Activated naive CD8-positive, alpha-beta T cell treated with anti-CD3 and anti-CD28 coated beads for 36 hours (primary cell): ENCODE measurements around the gene RNF157. TPM values are rescaled to one million over a fixed set of nuclear protein-coding genes. Genes with fewer than 3 reads are reported as not detected.

Source experiments
- DNase-seq: peaks from one replicate; pipeline ENCODE4 v3.0.0; 2021
- H3K27ac Mint-ChIP-seq: one replicate; pipeline ENCODE4 v1.8.0; 2022; ENCODE audit warnings: mild to moderate bottlenecking, moderate library complexity, mixed read lengths
- H3K27me3 Mint-ChIP-seq: one replicate; pipeline ENCODE4 v1.8.0; 2022; ENCODE audit warnings: mild to moderate bottlenecking, mixed read lengths
- H3K36me3 Mint-ChIP-seq: one replicate; pipeline ENCODE4 v1.8.0; 2021; ENCODE audit warnings: mild to moderate bottlenecking, mixed read lengths
- H3K4me1 Mint-ChIP-seq: one replicate; pipeline ENCODE4 v1.8.0; 2021; ENCODE audit warnings: mixed read lengths
- H3K4me3 Mint-ChIP-seq: one replicate; pipeline ENCODE4 v1.8.0; 2022; ENCODE audit warnings: mild to moderate bottlenecking, moderate library complexity, mixed read lengths
- H3K9me3 Mint-ChIP-seq: one replicate; pipeline ENCODE4 v1.8.0; 2022; ENCODE audit warnings: mixed read lengths
- total RNA-seq, 2 experiments: library from RNA; stranded (reverse); gene quantifications; one replicate each; pipeline ENCODE4 v1.2.3, GENCODE V29; 2021

Gene RNF157
- total RNA-seq = 10 to 100 TPM; 30.4 to 34.7 TPM

DNA sequence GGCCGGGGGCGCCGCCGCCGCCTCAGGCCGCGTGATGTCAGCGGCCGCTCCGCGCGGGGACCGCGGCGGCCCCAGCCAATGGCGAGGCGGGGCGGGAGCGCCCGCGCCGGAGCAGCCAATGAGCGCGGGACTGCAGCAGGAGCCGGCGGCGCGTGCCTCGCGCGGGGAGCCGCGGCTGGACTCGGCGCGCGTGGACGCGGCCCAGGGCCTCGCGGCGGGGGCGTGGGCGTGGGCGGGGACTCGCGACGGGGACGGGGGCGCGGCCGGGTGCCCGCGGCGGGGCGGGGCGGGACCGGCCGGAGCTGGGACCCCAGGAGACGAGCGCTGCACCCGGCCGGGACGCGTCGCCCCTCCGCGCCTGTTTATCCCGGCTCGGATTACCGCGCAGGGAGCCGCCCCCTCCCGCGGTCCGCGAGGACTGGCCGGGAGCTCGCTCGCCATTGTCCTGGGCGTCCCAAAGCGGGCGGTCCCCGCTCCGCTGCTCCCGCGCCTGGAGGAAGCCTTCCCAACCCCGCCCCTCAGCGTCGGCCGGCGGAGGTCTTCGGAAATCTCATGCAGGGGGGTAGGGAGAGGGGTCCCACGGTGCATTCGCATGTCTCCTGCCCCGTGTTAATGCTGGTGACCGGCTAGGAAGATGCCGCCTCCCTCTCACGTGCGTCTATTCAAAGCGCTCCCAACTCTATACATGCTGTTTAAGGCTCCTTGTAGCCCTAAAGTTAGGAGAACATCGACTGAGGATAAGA lies at the start of gene RNF157:
TSS of gene RNF157 (minus strand) at position 33 of the 743 bp plus-strand sequence. CDS start 253 bp downstream, outside the sequence.
- peaks cover 18% of the 10 kb centered on the region for H3K36me3 Mint-ChIP-seq
- H3K9me3 Mint-ChIP-seq = peaks cover 3% of the 10 kb centered on the region
- DNase-seq = peak; percentile 74
- peak within 1 kb of the TSS; percentile 86 for H3K4me3 Mint-ChIP-seq
- H3K4me1 Mint-ChIP-seq = peaks cover 52% of the 10 kb centered on the region
- H3K27ac Mint-ChIP-seq = peak within 1 kb of the TSS; percentile 88
- H3K27me3 Mint-ChIP-seq = no peaks in the 10 kb centered on the region

DNA sequence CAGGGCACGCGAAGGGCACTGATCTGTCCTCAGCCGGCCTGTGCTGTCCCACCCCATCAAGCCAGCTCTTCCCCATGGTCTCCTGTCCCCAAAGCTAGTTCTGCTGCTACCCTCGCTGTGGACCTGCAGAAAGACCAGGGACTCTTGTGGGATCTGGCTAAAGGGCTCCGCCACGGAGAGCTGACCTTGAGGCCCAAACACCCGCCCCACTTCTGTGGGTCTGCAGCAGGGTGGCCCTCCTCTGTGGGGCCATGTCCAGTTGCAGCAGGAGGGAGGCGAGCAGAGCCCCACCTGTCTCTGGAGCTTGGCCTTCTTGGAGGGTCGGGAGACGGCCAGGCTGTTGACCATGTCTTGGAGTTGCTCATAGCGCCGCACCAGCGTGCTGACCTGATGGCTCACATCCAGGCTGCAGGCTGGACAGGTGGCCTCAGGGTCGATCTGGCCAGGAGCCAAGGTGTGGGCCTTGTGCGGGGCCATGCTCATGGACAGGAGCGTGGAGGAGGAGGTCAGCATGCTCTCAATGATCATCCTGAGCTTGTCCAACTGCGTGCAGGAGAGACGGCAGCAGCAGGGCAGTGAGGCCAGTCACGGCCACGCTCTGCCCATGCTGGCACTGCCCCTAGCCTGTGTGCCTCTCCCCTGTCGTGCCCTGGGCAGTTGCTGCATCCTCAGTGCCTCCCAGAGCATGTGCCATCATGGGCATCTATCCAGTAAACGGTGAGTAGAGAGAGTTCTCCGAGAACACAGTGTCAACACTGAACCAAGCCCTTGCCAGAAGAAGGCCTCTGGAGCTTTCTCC lies 41.5 kb upstream of the RNF157 start:
- Mint-ChIP-seq H3K4me1 (peaks cover 4% of the 10 kb centered on the region), H3K27ac (no peak overlapping the region), H3K36me3 (no peaks in the 10 kb centered on the region), H3K27me3 (no peaks in the 10 kb centered on the region), H3K4me3 (no peak overlapping the region), H3K9me3 (no peaks in the 10 kb centered on the region)
- DNase-seq = no peak

DNA sequence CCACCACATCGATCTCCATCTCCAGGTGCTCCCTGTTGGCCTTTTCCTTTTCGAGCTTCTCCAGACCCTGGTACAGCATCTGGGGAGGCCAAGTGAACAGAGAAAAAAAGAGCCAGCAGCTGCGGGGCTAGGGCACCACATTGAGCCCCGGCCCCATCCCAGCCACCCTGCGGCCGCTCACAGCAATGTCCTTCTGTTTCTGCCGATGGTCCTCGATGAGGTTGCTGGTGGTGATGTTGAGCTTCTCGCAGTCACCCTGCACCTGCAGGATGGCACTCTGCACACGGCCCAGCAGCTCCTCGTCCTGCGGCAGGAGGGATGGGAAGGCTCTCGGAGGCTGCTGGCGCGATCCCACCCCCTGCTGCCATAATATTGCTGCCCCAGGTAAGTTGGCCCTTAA lies 40.4 kb upstream of the RNF157 start:
- Mint-ChIP-seq H3K27ac (no peak overlapping the region), H3K4me3 (no peak overlapping the region), H3K27me3 (no peaks in the 10 kb centered on the region)

DNA sequence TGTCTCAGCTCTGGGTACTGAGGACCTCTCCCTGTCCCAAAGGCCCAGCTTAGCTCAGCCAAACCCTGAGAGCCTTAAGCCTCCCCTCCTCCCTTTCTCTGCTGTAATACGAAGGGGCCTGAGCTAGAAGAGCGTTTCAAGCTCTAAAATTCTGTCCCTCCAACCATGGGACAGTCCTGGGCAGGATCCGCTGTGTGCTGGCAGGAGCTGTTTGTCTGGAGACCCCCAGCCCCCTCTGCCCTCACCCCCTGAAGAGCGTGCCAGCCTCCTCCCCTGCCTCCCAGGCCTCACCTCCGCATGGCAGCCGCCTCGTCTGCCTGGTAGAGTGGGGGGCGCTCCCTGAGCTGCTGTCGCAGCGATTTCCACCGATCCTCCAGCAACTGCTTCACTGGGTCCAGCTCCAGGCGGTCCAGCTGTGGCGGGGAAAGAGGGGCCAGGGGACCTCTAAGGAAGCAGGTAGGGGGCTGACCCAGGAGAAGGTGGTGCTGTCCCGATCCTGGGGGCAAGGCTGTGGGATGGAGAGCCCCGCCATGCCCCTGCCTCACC lies 39.5 kb upstream of the RNF157 start:
- Mint-ChIP-seq H3K4me3 (no peak overlapping the region), H3K4me1 (peaks cover 18% of the 10 kb centered on the region), H3K27me3 (no peaks in the 10 kb centered on the region), H3K9me3 (no peaks in the 10 kb centered on the region), H3K27ac (no peak overlapping the region), H3K36me3 (no peaks in the 10 kb centered on the region)
- no peak for DNase-seq

More for the DNA sequence above, 40.4 kb upstream of the RNF157 start:
- Mint-ChIP-seq H3K4me1 (peaks cover 12% of the 10 kb centered on the region), H3K36me3 (no peaks in the 10 kb centered on the region), H3K9me3 (no peaks in the 10 kb centered on the region)
- no peak for DNase-seq

- no peaks in the 10 kb centered on the region for H3K36me3 Mint-ChIP-seq
- H3K27ac Mint-ChIP-seq = no peak overlapping the region
- H3K4me1 Mint-ChIP-seq = peaks cover 24% of the 10 kb centered on the region
- DNase-seq = peak; percentile 80
- H3K4me3 Mint-ChIP-seq = no peak overlapping the region
- no peaks in the 10 kb centered on the region for H3K9me3 Mint-ChIP-seq
- H3K27me3 Mint-ChIP-seq = no peaks in the 10 kb centered on the region
These were observed 38.9 kb upstream of the RNF157 start for GRCh38 chr17:76278952-76279741.

DNA sequence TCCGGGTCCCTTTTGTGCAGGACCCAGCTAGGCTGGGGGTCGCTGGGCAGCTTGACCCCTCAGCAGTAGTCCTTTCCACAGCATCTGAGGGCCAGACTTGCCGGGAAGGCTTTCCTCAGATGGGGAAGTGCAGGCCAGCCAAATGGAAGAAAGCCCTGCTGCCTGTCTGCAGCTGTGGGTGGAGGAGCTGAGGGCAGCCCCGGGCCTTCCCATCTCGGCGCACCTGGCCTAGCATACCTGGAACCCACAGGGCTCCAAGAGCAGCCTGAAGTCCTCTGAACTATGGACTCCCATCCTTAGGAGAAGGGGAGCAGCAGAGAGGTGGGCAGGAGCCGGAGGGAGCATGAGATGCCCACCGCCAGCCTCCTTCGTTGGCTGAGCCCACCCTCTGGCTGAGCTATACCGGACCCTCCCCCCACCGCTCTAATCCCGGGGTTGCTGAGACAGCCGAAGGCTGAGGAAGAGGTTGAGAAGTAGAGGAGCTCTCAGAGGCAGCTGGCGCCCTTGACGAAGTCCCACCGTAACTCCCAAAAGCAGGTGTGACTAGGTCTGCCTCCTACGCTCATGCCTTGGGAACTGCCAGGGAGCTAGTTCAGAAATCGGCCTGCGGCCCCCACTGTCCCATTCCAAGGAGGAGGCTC lies 38.1 kb upstream of the RNF157 start:
- no peak overlapping the region for H3K27ac Mint-ChIP-seq
- no peaks in the 10 kb centered on the region for H3K36me3 Mint-ChIP-seq
- H3K27me3 Mint-ChIP-seq = no peaks in the 10 kb centered on the region
- H3K9me3 Mint-ChIP-seq = no peaks in the 10 kb centered on the region
- DNase-seq = no peak
- H3K4me1 Mint-ChIP-seq = peaks cover 31% of the 10 kb centered on the region
- H3K4me3 Mint-ChIP-seq = no peak overlapping the region

- H3K36me3 Mint-ChIP-seq = no peaks in the 10 kb centered on the region
- H3K4me1 Mint-ChIP-seq = peaks cover 38% of the 10 kb centered on the region
- H3K27ac Mint-ChIP-seq = no peak overlapping the region
- no peak overlapping the region for H3K4me3 Mint-ChIP-seq
- DNase-seq = no peak
- H3K27me3 Mint-ChIP-seq = no peaks in the 10 kb centered on the region
- no peaks in the 10 kb centered on the region for H3K9me3 Mint-ChIP-seq
These were observed 37.3 kb upstream of the RNF157 start for GRCh38 chr17:76277300-76278267.

GRCh38 chr17:76276461-76277299 lies 36.4 kb upstream of the RNF157 start:
- Mint-ChIP-seq H3K4me1 (peaks cover 40% of the 10 kb centered on the region), H3K27me3 (no peaks in the 10 kb centered on the region), H3K36me3 (peaks cover 2% of the 10 kb centered on the region), H3K4me3 (no peak overlapping the region), H3K9me3 (no peaks in the 10 kb centered on the region), H3K27ac (peak overlapping the region; percentile 68)
- DNase-seq = no peak

DNA sequence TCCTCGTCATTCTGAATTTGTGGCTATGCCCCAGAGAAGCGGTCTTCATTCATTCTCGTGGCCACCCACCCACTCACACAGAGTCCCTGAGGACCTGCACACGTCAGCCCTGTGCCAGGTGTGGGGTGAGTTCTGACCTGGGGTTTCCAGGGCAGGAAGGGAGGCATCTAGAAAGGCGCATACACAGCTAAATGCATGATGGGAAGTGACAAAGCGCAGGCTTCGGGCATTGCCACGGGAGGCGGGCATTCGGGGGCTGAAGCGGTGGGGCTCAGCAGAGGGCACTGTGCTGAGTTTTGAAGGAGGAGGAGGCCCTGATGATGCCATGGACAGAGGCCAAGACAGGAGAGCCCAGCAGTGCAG lies 35.8 kb upstream of the RNF157 start:
- no peaks in the 10 kb centered on the region for H3K27me3 Mint-ChIP-seq
- peaks cover 8% of the 10 kb centered on the region for H3K36me3 Mint-ChIP-seq
- H3K27ac Mint-ChIP-seq = peak overlapping the region; percentile 39
- H3K9me3 Mint-ChIP-seq = no peaks in the 10 kb centered on the region
- DNase-seq = no peak
- H3K4me1 Mint-ChIP-seq = peaks cover 44% of the 10 kb centered on the region
- H3K4me3 Mint-ChIP-seq = no peak overlapping the region

DNA sequence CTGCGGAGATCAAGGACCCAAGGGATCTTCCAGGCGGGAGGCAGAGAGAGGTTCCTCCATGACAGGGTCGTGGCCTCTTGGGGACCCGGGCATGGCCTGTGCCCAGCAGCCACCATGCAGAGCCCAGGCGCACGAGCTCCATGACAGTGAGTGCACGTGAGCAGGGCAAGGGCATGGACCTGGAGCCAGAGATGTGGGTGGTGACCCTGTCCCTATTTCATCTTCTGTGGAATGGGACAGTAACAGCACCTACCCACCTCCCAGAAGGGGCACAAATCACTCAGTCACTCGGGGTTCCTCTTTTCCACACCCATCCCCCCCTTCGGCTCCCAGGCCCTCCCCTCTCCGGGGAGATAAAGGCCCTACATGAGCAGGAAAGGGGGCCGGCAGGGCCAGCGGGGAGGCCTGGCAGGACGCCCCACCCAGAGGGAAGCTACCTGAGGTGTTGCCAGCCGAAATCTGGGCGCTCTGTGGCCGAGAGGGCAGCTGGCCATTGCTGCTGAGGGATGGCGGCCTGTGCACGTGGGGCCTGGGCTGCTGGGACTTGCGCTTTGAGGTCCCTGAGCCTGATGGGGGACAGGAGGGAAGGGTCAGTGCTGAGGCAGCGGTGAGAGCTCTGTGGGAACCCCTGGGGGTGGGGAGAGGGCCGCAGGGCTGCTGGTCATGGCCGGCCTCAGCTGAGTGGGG lies 35.2 kb upstream of the RNF157 start:
- peak overlapping the region; percentile 48 for H3K27ac Mint-ChIP-seq
- H3K36me3 Mint-ChIP-seq = peaks cover 13% of the 10 kb centered on the region
- no peak for DNase-seq
- peaks cover 47% of the 10 kb centered on the region for H3K4me1 Mint-ChIP-seq
- H3K9me3 Mint-ChIP-seq = no peaks in the 10 kb centered on the region
- H3K27me3 Mint-ChIP-seq = no peaks in the 10 kb centered on the region
- no peak overlapping the region for H3K4me3 Mint-ChIP-seq

DNA sequence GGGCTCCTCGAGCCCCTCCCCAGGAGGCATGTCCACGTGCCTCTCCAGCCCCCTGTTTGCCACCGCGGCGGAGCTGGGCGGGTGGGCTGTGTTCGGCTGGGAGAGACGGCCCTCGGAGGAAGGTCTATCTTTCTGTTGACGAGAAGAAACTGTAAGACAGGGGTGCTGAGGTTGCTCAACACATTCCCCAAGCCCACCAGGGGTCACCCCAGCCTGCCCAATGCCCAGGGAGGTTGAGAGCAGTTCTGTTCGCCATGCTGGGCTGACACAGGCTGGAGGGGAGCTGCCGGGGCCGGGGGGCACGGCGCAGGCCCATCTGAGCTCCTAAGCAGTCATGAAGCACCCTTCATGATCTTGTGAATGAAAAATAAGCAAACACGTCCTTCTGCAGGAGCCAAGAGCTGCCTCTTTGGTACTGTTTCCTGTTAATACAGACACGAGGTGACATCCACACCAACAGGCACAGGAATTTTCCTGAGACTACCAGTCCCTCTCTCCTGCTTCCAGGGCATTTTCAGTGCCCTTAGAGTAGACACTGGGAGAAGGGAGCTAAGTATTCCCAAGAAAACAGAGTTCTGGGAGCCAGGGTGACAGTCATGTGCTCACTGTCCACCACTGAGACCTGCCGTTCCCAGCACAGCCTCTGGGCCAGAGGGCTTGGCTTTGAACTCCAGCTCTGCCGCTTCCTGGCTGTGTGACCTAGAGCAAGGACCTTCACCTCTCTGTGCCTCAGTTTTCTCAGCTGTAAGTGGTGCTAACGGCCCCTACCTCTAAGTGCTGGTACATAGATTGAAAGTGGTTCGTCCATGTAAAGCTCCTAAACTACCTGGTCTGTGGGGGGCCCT lies 34.0 kb upstream of the RNF157 start:
- Mint-ChIP-seq H3K4me1 (peaks cover 51% of the 10 kb centered on the region), H3K27me3 (no peaks in the 10 kb centered on the region), H3K27ac (peak overlapping the region; percentile 100)

More for the DNA sequence above, 34.0 kb upstream of the RNF157 start:
- H3K9me3 Mint-ChIP-seq = no peaks in the 10 kb centered on the region
- DNase-seq = no peak
- H3K36me3 Mint-ChIP-seq = peaks cover 21% of the 10 kb centered on the region
- H3K4me3 Mint-ChIP-seq = peak overlapping the region; percentile 87
